ENCODE measurements around the gene RPS14.

DNA sequence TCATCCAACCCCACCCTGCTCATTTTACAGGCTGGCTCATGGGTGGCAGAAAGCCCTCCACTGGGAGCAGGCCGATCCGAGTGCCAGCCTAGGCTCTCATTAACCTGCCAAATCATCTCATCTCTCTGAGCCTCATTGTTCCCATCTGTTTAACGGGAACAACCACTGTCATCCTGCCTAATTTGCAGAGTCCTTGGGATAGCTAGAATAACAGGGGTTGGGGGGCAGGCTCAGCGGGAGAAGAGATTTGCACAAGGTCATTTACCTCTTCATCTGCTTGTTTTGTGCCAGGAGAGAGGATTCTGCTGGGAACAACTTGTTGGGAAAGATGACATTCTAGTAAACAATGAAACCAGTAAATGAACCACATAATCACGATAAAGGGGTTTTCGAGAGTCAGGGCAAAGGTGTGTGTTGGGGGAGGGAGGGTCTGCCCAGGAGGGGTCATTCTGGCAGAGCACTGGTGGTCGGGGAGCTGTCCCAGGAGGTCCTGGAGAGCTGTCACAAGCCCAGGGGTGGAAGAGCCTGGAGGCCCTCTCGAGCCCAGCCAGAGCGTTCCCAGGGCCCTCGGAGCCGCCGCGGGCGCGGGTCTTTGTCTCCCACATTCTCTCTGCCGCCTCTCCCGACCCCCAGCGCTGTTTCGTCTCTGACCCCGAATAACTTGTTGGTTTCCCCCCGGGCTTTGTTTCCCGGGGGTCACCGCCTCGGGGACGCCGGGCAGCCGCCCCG lies 35.6 kb upstream of the RPS14 start:
- TF ChIP-seq, protein P1, sequence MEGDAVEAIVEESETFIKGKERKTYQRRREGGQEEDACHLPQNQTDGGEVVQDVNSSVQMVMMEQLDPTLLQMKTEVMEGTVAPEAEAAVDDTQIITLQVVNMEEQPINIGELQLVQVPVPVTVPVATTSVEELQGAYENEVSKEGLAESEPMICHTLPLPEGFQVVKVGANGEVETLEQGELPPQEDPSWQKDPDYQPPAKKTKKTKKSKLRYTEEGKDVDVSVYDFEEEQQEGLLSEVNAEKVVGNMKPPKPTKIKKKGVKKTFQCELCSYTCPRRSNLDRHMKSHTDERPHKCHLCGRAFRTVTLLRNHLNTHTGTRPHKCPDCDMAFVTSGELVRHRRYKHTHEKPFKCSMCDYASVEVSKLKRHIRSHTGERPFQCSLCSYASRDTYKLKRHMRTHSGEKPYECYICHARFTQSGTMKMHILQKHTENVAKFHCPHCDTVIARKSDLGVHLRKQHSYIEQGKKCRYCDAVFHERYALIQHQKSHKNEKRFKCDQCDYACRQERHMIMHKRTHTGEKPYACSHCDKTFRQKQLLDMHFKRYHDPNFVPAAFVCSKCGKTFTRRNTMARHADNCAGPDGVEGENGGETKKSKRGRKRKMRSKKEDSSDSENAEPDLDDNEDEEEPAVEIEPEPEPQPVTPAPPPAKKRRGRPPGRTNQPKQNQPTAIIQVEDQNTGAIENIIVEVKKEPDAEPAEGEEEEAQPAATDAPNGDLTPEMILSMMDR (conservative IDR thresholded peaks at IDR 0.05 in 1 of 2, IDR thresholded peaks at IDR 0.05 in 1 of 2; ENCODE audit: extremely low read depth in 1 of 2, insufficient read depth in 1 of 2, low read depth in 1 of 2, low read length in 2 of 2): no peak
- no peak for TF ChIP-seq EZH2 (IDR thresholded peaks at IDR 0.05; ENCODE audit: borderline replicate concordance, low read length)

Measured in mammary epithelial cell (primary cell).